ENCODE results near the gene CDH12.

- TF ChIP-seq CTCF (IDR thresholded peaks at IDR 0.05; ENCODE audit: insufficient read depth, low read length, poor library complexity, severe bottlenecking) (no peak), EZH2phosphoT487 (conservative IDR thresholded peaks at IDR 0.05; ENCODE audit: low read length) (no peak)
Observed at GRCh38 chr5:22673131-22673530, 180.0 kb downstream of the CDH12 start.
